GM21723 (cell line): ENCODE measurements around the gene HTR6.
"Not testable (repeated sequence)": the region's sequence is repeated elsewhere in the genome, so short reads cannot be mapped to it uniquely, and the experiment has no call there.

ENCODE experiments used
- ATAC-seq: cut with Tn5 transposase; IDR thresholded peaks from one replicate; pipeline ENCODE4 v1.9.1; 2021; ENCODE audit warnings: mild to moderate bottlenecking, moderate library complexity; ENCODE audit not compliant: unreplicated experiment

Gene HTR6

DNA sequence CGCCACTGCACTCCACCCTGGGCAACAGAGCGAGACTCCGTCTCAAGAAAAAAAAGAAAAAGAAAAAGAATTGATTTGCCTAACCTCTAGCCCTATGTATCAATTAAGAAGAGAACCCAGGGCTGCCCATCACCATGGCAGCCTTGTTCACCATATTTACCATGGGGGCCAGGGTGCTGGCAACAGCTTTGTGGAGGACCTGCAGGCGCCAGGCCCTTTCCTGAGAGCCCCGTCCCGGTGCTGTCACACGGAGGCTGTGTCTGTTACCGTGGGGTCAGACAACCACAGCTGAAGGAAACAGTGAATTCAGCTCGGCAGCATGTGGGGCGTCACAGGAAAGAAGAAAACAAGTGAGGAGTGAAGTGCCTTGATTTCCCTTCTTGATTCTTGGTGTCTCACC, 27.1 kb upstream of the HTR6 start:
- no peak for ATAC-seq

GRCh38 chr1:19639228-19639627, 25.4 kb upstream of the HTR6 start:
- ATAC-seq: not testable (repeated sequence)

GRCh38 chr1:19639999-19640362, 24.7 kb upstream of the HTR6 start:
- no peak for ATAC-seq

GRCh38 chr1:19640363-19641316, 24.0 kb upstream of the HTR6 start:
- no peak for ATAC-seq

DNA sequence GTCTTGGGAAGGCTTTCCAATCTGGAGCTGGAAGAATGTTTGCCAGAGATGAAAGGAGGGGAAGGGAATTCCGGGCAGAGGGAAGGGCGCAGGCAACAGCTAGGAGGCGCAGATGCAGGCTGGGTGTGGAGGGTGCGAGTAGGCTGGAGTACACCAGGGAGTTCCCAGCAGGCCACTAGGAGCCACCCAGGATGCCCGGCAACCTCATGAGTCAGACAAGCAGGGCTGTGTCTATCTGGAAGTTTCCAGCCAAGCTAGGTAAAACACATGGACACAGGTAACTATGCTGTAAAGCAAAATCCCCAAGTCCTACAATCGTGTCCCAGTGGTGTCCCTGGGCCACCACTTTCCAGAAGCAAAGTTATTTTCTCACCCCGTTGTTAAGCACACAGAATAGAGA, 21.6 kb upstream of the HTR6 start:
- ATAC-seq: no peak

- ATAC-seq: peak; percentile 54
These were observed 20.9 kb upstream of the HTR6 start, which contains the start of gene NBL1 for GRCh38 chr1:19643602-19644394. TSS of gene NBL1 (plus strand) at chr1:19644311. CDS start at chr1:19655031, 10,720 bp downstream.

GRCh38 chr1:19644395-19644680, 20.3 kb upstream of the HTR6 start:
- no peak for ATAC-seq

DNA sequence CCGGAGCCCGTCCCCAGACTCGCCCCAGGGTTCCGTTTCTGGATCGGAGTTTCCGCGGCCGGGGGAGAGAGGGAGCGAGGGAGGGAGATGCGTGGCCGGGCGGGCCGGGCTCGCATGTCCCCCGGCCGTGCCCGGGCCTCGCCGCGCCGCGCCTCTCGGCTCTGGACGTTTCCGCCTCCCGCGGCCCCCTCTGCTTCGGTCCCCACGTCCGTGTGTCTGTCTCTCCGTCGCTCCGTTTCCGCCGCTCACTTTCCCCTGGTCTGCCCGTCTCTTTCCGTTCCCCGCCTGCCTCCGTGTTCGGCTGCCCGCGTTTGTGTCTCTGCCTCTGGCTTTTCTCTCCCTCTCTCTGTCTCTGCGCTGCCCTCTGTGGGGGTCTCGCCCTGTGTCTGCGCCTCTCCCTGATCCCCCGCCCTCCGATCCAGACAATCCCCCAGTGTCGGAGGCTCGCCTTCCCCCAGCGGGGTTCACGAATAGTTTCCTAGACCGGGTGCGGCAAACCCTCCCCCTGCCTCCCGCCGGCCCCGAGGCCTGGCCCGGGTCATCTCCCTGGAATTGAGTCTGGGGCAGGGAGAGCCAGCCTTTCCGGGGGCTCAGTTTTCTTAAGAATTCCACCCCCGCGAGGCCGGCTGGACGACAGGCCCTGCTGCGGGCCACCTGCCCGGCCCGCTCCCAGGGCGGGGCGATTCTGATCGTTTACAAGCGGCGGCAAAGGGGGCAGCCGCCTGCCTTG, 19.8 kb upstream of the HTR6 start:
- ATAC-seq: peak; percentile 28

DNA sequence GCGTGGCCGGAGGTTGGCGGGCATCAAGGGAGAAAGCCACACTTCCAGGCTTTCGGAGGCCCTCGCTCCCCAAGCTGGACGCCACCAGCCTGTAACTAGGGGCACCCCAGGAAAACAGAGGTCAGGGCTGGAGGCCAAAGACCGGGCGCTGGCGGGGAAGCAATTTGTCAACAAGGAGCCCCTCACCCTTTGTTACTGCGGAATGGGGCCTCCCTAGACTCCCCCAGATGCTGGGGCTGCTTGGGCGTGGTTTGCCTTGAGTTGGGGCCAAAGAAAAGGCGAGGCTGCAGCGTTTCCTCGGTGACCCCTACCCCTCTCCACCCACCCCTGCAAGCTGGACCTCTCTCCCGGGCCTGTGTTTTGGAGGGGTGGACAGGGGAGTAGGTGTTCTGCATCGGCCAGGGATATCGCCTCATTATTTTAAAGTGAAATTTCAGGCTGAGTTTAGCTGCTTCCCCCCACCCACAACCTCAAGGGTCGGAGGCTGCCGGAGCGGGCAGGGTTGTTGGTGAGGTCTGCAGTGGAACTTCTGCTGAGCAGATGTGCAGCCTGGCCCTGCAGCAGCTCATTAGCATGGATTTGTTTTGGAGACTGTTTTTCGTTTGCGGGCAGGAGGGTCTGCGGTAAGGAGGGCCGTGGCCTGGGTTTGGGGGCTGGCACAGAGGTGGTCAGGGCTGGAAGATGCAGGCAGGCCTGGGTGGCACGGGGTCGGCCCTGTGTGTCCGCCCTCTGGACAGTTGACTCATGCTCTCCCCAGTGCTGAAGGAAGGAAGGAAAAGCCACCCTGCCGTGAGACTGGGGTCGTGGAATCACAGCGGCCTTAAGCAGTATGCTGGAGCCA, 19.0 kb upstream of the HTR6 start:
- no peak for ATAC-seq

DNA sequence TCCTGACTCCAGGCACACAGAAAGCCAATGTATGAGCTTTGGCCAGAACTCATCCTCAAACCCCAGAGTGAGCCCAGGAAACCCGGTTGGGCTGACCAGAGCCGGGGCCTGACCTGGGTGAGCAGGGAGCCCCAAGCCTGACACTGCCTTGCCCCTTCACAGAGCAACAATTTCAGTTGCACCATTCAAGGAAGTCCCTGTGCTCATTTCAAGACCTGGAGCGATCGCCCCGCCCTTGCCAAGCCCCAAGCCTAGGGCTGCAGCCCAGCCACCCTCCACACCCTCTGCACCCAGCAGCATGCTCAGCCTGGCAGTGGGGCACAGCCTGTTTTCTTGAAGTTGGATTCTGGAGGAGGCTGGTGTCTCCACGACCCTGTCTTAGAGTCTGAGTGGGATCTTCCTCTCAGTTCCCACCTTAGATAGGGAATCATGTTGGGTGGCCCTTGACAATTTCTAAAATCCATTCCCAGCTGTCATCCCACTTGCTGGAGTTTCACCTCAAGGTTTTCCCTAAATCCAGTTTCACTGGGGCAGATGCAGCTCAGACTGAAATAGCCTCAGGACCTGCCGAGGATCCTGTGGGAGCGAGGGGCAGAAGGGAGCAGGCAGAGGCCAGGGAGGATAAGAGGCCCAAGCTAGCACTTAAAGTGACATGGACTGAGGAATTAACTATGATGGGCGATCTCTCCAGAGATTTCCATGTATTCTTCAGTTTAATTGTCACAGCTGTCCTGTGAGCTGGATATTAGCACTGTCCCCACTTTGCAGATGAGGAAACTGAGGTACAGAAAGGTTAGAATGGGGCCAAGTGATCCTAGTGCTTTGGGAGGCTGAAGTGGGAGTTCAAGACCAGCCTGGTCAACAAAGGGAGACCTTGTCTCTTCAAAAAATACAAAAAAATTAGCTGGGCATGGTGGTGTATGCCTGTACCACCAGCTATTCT, 18.0 kb upstream of the HTR6 start:
- ATAC-seq: no peak

DNA sequence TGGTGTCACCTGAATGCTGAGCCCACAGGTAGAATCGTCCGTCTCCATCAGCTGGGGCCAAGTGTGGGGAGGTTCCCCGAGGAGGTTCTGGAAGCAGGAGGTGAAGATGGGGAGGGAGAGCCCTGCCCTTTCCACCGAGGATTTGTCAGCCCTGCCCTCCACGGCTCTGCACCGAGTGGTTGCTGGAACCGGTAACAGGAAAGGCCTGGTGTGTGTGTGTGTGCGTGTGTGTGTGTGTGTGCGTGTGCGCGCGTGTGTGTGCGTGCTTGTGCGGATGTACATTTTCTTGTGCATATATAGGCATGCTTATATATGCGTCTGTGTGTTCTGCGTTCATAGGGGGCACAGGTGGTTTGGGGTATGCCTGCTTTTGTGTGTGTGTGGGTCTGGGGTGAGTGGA, 17.0 kb upstream of the HTR6 start:
- ATAC-seq: no peak

GRCh38 chr1:19648239-19648638, 16.4 kb upstream of the HTR6 start:
- ATAC-seq: no peak

- ATAC-seq: no peak
These were observed 16.0 kb upstream of the HTR6 start for GRCh38 chr1:19648689-19649088.

DNA sequence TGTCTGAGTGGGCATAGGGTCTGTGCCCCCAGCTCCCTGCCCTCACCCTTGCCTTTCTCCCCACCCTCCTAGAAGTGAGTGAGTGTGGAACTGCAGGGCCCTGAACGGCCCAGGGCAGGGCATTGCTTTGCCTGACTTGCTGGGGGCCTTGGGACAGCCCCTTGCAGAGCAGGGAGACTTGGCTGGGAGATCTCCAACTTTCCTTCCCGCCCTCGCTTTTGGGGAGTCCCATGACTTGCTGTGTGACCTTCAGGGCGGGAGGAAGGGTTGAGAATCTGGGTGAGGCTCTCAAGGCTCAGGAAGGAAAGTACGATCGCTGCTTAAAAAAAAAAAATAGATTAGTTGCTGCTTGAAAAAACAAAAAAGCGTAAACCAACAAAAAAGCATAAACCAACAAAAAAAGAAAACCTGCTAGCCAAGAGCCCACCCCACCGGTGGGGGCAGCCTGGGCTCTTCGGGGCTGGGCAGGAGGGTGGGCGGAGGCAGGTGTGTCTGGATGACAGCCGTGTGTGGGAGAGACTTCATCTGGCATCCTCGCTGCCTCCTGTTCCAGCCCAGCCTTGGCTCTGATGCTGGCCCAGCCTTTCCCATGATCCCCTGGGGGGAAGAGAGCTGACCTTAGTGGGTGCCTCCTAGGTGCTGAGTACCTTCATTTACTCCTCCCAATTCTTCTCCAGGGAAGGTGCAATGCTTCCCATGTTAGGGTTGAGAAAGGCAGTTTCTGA, 14.1 kb upstream of the HTR6 start:
- ATAC-seq: no peak

DNA sequence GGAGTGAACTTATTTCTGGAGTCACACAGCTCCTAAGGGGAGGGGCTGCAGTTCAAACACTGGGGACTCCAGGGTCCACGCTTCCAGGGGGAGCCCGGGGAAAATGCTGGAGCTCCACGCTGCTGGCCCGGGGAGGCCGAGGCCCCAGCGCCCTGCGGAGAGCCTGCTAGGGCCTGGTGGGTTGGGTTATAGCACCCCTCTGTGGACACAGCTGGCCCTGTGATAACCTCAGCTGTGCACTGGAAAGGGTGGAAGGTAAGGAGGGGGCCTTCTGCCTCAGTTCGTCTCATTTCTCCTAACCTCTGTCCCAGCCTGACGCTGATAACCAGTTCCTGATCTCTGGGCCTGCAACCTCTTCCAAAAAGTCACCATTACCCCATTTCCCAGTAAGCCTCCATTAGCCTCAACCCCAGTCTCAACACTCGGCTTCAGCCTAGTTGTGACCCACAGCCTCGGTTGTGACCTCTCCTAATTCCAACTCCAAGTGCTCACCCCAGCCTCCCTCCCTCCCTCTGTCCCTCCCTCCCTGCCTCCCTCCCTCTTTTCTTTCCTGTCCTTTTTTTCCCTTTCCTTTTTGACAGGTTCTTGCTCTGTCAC, 13.4 kb upstream of the HTR6 start:
- ATAC-seq: no peak

- ATAC-seq: no peak
These were observed 10.3 kb upstream of the HTR6 start for GRCh38 chr1:19654386-19654785.

DNA sequence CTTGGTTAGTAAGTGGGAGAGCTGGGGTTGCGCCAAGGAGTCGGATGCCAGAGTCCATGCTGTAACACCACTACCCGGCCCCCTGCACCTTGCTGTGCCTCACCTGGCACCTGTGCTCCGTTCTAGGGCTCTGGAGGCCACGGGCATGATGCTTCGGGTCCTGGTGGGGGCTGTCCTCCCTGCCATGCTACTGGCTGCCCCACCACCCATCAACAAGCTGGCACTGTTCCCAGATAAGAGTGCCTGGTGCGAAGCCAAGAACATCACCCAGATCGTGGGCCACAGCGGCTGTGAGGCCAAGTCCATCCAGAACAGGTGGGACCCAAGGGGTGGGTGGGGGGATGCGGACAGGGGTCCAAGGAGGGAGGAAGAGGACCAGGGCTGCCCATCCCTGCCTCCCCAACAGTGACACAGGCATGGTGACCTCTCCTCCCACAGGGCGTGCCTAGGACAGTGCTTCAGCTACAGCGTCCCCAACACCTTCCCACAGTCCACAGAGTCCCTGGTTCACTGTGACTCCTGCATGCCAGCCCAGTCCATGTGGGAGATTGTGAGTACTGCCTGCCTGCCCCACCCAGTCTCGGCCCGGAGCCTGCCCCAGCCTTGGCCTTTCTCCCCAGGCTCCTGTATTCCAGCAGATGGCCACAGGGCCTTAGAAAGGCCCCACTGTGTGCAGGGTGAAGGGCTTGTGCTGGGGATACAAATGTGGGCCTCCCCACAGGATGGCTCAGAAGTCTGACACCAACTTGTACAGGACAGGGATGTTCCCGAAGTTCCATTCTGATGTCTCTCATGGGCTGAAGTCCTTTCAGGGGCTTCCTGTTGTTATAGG, 9.6 kb upstream of the HTR6 start:
- no peak for ATAC-seq

GRCh38 chr1:19655718-19656080, 9.0 kb upstream of the HTR6 start:
- no peak for ATAC-seq
